GM13976 (cell line): Measurements from ENCODE around the gene GRAMD1B.
"Not testable (repeated sequence)": the region's sequence is repeated elsewhere in the genome, so short reads cannot be mapped to it uniquely, and the experiment has no call there.

Experiments
- DNase-seq: peaks from one replicate; pipeline ENCODE4 v3.0.0; 2012; ENCODE audit warnings: low spot score
- in situ Hi-C: fragments of 300-500 bp; cut with MboI; formaldehyde crosslinking; loops from one replicate; pipeline ENCODE4 v1.12.0; 2022; ENCODE audit warnings: low sequenced_read_pairs, mixed read lengths, inconsistent platforms; ENCODE audit not compliant: unreplicated experiment
- TF ChIP-seq, protein P1 (sequence below): IDR thresholded peaks from 2 replicates; pipeline ENCODE4 v1.5.1; 2012; ENCODE audit warnings: borderline replicate concordance, mild to moderate bottlenecking; ENCODE audit not compliant: insufficient read depth; ENCODE audit errors: extremely low read depth, missing control alignments, control extremely low read depth

Gene GRAMD1B

GRCh38 chr11:123518496-123519054 is 88.5 kb downstream of the GRAMD1B start:
- in situ Hi-C loops, result no loop called here
- TF ChIP-seq, protein P1, sequence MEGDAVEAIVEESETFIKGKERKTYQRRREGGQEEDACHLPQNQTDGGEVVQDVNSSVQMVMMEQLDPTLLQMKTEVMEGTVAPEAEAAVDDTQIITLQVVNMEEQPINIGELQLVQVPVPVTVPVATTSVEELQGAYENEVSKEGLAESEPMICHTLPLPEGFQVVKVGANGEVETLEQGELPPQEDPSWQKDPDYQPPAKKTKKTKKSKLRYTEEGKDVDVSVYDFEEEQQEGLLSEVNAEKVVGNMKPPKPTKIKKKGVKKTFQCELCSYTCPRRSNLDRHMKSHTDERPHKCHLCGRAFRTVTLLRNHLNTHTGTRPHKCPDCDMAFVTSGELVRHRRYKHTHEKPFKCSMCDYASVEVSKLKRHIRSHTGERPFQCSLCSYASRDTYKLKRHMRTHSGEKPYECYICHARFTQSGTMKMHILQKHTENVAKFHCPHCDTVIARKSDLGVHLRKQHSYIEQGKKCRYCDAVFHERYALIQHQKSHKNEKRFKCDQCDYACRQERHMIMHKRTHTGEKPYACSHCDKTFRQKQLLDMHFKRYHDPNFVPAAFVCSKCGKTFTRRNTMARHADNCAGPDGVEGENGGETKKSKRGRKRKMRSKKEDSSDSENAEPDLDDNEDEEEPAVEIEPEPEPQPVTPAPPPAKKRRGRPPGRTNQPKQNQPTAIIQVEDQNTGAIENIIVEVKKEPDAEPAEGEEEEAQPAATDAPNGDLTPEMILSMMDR, result no peak
- DNase-seq, result no peak

- in situ Hi-C loops, result no loop called here
- TF ChIP-seq, protein P1, result no peak
- no peak for DNase-seq
These were observed 89.2 kb downstream of the GRAMD1B start for GRCh38 chr11:123519055-123519796.

DNA sequence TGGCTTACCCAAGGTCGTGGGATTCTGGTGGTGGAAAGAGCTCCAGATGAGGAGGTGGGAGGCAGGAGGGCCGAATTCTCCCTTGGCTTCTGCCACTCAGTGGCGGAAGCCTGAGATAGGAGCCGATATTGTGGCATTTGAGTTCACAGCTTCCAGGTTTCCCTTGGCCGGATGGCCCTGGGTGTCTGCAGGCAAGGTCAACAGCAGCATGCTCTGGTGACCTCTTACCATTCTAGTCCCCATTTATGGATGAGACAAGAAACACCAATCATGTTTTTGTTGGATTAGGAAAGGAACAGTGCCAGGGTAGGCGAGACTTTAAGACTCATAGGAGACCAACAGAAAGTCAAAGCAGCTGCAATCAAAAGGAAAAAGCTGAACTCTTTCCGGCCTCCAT is 89.7 kb downstream of the GRAMD1B start:
- DNase-seq, result no peak
- TF ChIP-seq, protein P1, result no peak
- in situ Hi-C loops, result no loop called here

GRCh38 chr11:123520476-123520875 is 90.4 kb downstream of the GRAMD1B start:
- DNase-seq, in situ Hi-C loops: not testable (repeated sequence)

DNA sequence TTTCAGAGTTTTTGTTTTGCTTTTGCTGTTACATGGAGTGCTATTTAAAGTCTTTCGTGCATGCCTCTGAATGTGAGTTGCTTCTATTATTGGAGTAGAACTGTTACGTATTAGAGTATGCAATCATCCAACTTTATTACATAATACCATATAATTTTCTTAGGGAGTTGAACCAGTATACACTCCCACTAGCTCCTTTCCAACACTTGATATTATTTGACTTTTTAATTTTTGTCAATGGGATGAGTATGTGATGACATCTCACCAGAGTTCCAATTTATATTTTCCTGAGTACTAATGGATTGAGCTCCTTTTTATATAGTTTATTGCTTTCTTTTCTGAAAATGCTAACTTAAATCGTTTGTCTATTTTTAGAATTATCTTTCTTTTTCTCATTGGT is 90.9 kb downstream of the GRAMD1B start:
- DNase-seq, result no peak
- in situ Hi-C loops, result no loop called here
- TF ChIP-seq, protein P1, result no peak

GRCh38 chr11:123521930-123522329 is 91.9 kb downstream of the GRAMD1B start:
- TF ChIP-seq, protein P1, result no peak
- in situ Hi-C loops, result no loop called here
- no peak for DNase-seq

GRCh38 chr11:123523539-123523938 is 93.5 kb downstream of the GRAMD1B start:
- TF ChIP-seq, protein P1, result no peak
- no peak for DNase-seq
- in situ Hi-C loops, result no loop called here
